ENCODE measurements around the gene KCTD15. TPM values are rescaled to one million over a fixed set of nuclear protein-coding genes. Genes with fewer than 3 reads are reported as not detected.

Gene KCTD15
- total RNA-seq, 1 experiment from 2014 or later: 41.5 TPM

GRCh38 chr19:33772102-33772857, 24.4 kb upstream of the KCTD15 start:
- POLR2A ChIA-PET: no interaction called here
- no peak for ATAC-seq

More at GRCh38 chr19:33772102-33772857, 24.4 kb upstream of the KCTD15 start:
- Mint-ChIP-seq H3K4me1 (no peaks in the 10 kb centered on the region), H3K36me3 (no peaks in the 10 kb centered on the region), H3K9me3 (no peaks in the 10 kb centered on the region), H3K27me3 (ENCODE audit: low read depth) (no peaks in the 10 kb centered on the region; the same call in 1 of the 2 replicates), H3K4me3 (no peak overlapping the region), H3K27ac (no peak overlapping the region)
- CTCF ChIA-PET: interaction anchor here (1.0 to 5.5 kb wide), 3 partner anchors 10 to 356 kb away, joined by 4 to 70 read pairs (median 6); no protein-coding TSS in a partner anchor
- no peak for DNase-seq (ENCODE audit: low spot score)
- no peak for TF ChIP-seq EMX1 (CRISPR knock-in tag; IDR thresholded peaks at IDR 0.05)
- no peak for TF ChIP-seq STAT6 (CRISPR knock-in tag; conservative IDR thresholded peaks at IDR 0.05; ENCODE audit: low read depth)
- TF ChIP-seq CREB1 (CRISPR knock-in tag; IDR thresholded peaks at IDR 0.05): no peak
- no peak for TF ChIP-seq ZNF138 (CRISPR knock-in tag; conservative IDR thresholded peaks at IDR 0.05)
- no peak for TF ChIP-seq PRRX2 (CRISPR knock-in tag; IDR thresholded peaks at IDR 0.05)
- TF ChIP-seq NFE2L1 (CRISPR knock-in tag; IDR thresholded peaks at IDR 0.05): no peak
- no peak for TF ChIP-seq ATF2 (CRISPR knock-in tag; IDR thresholded peaks at IDR 0.05; ENCODE audit: borderline replicate concordance, low read depth)
- no peak for TF ChIP-seq AR (CRISPR knock-in tag; IDR thresholded peaks at IDR 0.05)
- TF ChIP-seq IRF1 (CRISPR knock-in tag; IDR thresholded peaks at IDR 0.05): no peak
- TF ChIP-seq E2F4 (CRISPR knock-in tag; IDR thresholded peaks at IDR 0.05; ENCODE audit: borderline replicate concordance, low read depth): no peak
- TF ChIP-seq ATF6 (CRISPR knock-in tag; IDR thresholded peaks at IDR 0.05): no peak

Data from WTC11 (cell line).